ENCODE data around the gene IQCM.

DNA sequence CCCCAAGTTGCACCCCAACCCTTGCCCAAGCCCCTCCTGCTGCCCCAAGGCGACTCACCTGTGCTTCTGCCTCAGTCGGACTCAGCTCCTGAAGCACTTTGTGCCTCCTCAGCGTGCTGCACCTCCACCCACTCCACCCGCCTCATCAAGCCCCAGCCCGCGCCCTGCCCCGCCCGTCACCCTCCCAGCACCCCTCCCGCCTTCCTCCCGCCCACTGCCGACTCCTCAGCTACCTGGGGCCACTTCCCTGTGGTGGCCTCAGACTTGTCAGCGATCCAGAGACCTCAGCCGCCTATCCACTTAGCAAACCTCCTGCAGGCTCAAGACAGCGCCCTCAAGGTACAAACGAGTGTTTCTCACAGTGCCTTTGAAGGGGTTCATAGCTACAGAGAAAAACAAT is 19.6 kb upstream of the IQCM start:
- no peak for TF ChIP-seq GATA3 (IDR thresholded peaks at IDR 0.05; ENCODE audit: low read depth, low read length)
- TF ChIP-seq GATA2 (IDR thresholded peaks at IDR 0.05; ENCODE audit: low read depth, low read length) = no peak
